ENCODE data around the gene COBLL1. TPM values are rescaled to one million over a fixed set of nuclear protein-coding genes. Genes with fewer than 3 reads are reported as not detected.

COBLL1 gene
- total RNA-seq, 2 donors from 2014 or later, result 14.9 to 21.1 TPM

DNA sequence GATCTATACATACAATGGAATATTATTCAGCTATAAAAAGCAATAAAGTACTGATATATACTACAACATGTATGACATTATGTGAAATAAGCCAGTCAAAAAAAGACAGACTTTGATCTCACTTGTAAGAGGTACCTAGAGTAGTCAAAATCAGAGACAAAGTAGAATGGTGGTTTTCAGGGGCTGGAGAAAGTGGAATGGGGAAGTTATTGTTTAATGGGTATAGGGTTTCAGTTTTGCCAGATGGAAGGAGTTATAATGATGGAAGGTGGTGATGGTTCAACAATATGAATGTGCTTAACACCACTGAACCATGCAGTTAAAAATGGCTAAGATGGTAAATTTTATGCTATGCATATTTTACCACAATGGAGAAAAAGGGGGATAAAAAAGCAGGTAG lies 6.3 kb downstream of the COBLL1 start:
- Histone ChIP-seq H3K27ac (no peak overlapping the region), H3K27me3 (no peaks in the 10 kb centered on the region), H3K4me1 (no peaks in the 10 kb centered on the region), H3K9me3 (no peaks in the 10 kb centered on the region), H3K36me3 (no peaks in the 10 kb centered on the region), H3K4me3 (no peak overlapping the region)
- TF ChIP-seq, protein P1, sequence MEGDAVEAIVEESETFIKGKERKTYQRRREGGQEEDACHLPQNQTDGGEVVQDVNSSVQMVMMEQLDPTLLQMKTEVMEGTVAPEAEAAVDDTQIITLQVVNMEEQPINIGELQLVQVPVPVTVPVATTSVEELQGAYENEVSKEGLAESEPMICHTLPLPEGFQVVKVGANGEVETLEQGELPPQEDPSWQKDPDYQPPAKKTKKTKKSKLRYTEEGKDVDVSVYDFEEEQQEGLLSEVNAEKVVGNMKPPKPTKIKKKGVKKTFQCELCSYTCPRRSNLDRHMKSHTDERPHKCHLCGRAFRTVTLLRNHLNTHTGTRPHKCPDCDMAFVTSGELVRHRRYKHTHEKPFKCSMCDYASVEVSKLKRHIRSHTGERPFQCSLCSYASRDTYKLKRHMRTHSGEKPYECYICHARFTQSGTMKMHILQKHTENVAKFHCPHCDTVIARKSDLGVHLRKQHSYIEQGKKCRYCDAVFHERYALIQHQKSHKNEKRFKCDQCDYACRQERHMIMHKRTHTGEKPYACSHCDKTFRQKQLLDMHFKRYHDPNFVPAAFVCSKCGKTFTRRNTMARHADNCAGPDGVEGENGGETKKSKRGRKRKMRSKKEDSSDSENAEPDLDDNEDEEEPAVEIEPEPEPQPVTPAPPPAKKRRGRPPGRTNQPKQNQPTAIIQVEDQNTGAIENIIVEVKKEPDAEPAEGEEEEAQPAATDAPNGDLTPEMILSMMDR (IDR thresholded peaks at IDR 0.05), result no peak
- DNase-seq (ENCODE audit: low spot score), result no peak

DNA sequence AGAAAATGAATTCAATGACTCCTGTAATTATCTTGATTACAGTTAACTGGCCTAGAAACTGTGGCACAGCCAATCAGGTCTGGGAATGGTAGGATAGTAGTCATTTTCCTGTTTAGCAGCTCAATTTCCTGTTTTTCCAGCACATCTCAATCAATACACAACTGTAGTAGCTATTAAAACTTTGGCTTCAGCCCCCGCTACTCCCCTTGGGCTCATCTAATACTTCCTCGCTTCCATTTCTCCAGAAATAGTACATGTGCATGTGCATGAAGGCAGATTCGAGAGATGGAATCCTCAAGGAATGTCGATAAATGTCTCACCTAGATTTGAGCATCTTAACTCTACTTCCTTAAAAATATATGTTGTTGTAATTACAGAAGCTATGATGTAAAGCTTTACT lies 9.7 kb downstream of the COBLL1 start:
- H3K27ac ChIP-seq, result peak overlapping the region in 1 of 2 donors; percentile 10
- TF ChIP-seq, protein P1 (IDR thresholded peaks at IDR 0.05), result no peak
- no peak overlapping the region for H3K4me3 ChIP-seq
- peaks cover 0 to 3% of the 10 kb centered on the region in 2 donors for H3K4me1 ChIP-seq
- no peak for DNase-seq (ENCODE audit: low spot score)
- no peaks in the 10 kb centered on the region for H3K36me3 ChIP-seq
- no peaks in the 10 kb centered on the region for H3K9me3 ChIP-seq
- no peaks in the 10 kb centered on the region for H3K27me3 ChIP-seq

DNA sequence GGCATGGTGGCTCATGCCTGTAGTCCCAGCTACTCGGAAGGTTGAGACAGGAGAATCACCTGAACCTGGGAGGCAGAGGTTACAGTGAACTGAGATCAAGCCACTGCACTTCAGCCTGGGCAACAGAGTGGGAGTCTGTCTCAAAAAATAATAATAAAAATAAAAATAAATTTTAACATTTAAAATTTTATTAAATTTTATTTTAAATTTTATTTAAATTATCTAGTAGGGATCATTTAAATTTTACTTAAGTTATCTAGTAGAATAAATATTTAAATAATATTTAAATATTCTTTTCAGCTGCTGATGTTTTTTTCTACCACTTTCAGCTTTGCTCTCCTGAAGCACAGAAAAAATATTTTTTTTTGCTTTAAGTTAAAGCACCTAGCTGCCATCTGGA lies 10.4 kb downstream of the COBLL1 start:
- H3K27ac ChIP-seq, result no peak overlapping the region
- H3K4me3 ChIP-seq, result no peak overlapping the region
- TF ChIP-seq, protein P1 (IDR thresholded peaks at IDR 0.05), result no peak
- no peak for DNase-seq (ENCODE audit: low spot score)
- H3K9me3 ChIP-seq, result no peaks in the 10 kb centered on the region
- H3K36me3 ChIP-seq, result no peaks in the 10 kb centered on the region
- H3K4me1 ChIP-seq, result peaks cover 0 to 10% of the 10 kb centered on the region in 2 donors
- H3K27me3 ChIP-seq, result no peaks in the 10 kb centered on the region

DNA sequence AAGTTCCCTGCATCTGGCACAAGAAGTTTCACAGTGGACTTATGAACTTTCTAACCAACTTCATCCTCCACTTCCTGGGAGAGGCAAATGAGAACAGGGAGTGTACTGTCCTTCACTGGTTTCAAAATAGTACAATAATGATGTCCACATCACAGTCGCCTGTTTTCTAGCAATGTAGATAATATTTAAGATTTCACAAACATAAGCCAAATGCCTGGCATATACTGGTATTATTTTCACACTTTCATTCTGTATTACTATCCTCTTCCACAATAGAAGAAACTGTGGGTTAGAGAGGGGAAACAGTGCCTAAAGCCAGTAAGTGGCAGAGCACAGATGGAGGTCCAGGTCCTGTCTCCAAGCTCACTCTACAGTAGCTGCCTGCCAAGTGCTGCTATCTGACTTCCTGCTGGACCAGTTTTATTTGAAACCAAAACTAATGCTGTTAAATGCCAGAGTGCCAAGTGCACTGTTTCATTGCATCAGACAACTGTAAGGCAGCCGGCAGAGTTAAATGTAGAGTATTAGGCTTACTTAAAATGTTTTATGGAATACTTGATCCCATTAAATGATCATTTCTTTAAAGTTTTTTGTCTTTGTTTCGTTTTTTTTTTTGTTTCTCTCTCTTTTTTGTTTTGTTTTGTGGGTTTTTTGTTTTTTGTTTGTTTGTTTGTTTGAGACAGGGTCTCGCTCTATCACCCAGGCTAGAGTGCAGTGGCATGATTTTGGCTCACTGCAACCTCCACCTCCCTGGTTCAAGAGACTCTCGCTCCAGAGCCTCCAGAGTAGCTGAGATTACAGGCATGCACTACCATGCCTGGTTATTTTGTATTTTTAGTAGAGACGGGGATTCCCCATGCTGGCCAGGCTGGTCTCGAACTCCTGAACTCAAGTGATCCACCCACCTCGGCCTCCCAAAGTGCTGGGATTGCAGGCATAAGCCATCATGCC lies 15.1 kb downstream of the COBLL1 start:
- H3K27me3 ChIP-seq, result no peaks in the 10 kb centered on the region
- H3K4me1 ChIP-seq, result peaks cover 0 to 18% of the 10 kb centered on the region in 2 donors
- H3K27ac ChIP-seq, result peak overlapping the region; percentile 22 to 38
- H3K9me3 ChIP-seq, result no peaks in the 10 kb centered on the region
- no peak overlapping the region for H3K4me3 ChIP-seq
- H3K36me3 ChIP-seq, result no peaks in the 10 kb centered on the region
- TF ChIP-seq, protein P1 (IDR thresholded peaks at IDR 0.05), result no peak
- DNase-seq (ENCODE audit: low spot score), result no peak

DNA sequence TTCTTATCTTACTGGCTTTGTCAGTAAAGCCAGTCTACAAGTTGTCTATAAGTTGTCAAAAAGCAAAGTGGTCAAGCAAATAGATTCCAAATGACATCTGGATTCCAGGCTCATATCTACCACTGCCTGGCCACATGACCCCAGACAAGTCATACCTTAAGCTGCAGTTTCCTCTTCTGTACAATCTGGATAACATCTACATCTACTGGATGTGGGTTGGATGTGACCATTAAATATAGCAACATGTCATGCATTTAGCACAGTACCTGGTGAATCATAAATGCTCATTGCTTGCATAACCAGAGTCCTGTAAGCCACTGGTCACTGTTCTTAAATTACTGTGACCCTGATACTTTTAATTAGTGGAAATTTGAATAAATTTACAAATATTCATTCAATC lies 16.8 kb downstream of the COBLL1 start:
- H3K4me1 ChIP-seq, result peaks cover 0 to 18% of the 10 kb centered on the region in 2 donors
- H3K36me3 ChIP-seq, result no peaks in the 10 kb centered on the region
- no peak overlapping the region for H3K4me3 ChIP-seq
- H3K27me3 ChIP-seq, result no peaks in the 10 kb centered on the region
- no peak overlapping the region for H3K27ac ChIP-seq
- DNase-seq (ENCODE audit: low spot score), result no peak
- TF ChIP-seq, protein P1 (IDR thresholded peaks at IDR 0.05), result no peak
- no peaks in the 10 kb centered on the region for H3K9me3 ChIP-seq

All from right atrium auricular region (tissue), 2 donors.